Gastrocnemius medialis (tissue), 4 donors: ENCODE data around the gene GCK. TPM values are rescaled to one million over a fixed set of nuclear protein-coding genes. Genes with fewer than 3 reads are reported as not detected.

Experiments used
- ATAC-seq, 2 donors: fragments of 150-250 bp; one replicate each; pipeline ENCODE4 v1.9.1; 2016
- DNase-seq, 2 donors: peaks; one replicate each; pipeline ENCODE4 v3.0.0-alpha.2; 2019
- H3K27ac ChIP-seq, 4 donors: fragments of 200-600 bp; sonication (generic); 1 replicate in 1 of 4; 2 replicates in 3 of 4; pipeline ENCODE4 v1.5.1; 2016 to 2018; ENCODE audit warnings: mild to moderate bottlenecking in 2 of 4, moderate library complexity in 1 of 4
- H3K27me3 ChIP-seq, 3 donors: fragments of 200-600 bp; sonication (generic) in 2 of 3; 1 replicate in 1 of 3; 2 replicates in 2 of 3; pipeline versions ENCODE4 v1.5.1 to v1.6.0; 2016 to 2019; ENCODE audit warnings: mild to moderate bottlenecking in 1 of 3, moderate library complexity in 1 of 3
- H3K36me3 ChIP-seq, 2 donors: fragments of 200-600 bp; sonication (generic) in 1 of 2; one replicate each; pipeline ENCODE4 v1.5.1; 2017 to 2018
- H3K4me1 ChIP-seq, 2 donors: fragments of 200-600 bp; sonication (generic) in 1 of 2; one replicate each; pipeline ENCODE4 v1.5.1; 2016 to 2017; ENCODE audit warnings: mild to moderate bottlenecking in 2 of 2
- H3K4me3 ChIP-seq, 4 donors: fragments of 200-600 bp; sonication (generic) in 3 of 4; 1 replicate in 1 of 4; 2 replicates in 3 of 4; pipeline ENCODE4 v1.5.1; 2016 to 2019; ENCODE audit warnings: mild to moderate bottlenecking in 2 of 4
- H3K9me3 ChIP-seq, 3 donors: fragments of 200-600 bp; sonication (generic) in 2 of 3; 1 replicate in 1 of 3; 2 replicates in 2 of 3; pipeline ENCODE4 v1.5.1; 2016 to 2019
- POLR2A ChIP-seq, 2 donors: fragments of 450-650 bp; IDR thresholded peaks; one replicate each; pipeline ENCODE4 v1.6.1; 2017; ENCODE audit warnings: antibody characterized with exemption in 2 of 2, mild to moderate bottlenecking in 2 of 2, moderate library complexity in 2 of 2
- in situ Hi-C, 4 donors: fragments of 200-750 bp; cut with MboI; loops; one replicate each; pipeline versions ENCODE4 v1.15.0 to v1.8.0; 2017; ENCODE audit warnings: low sequenced_read_pairs in 4 of 4
- intact Hi-C: fragments of 100-400 bp; cut with DNase I; formaldehyde crosslinking; loops from one replicate; pipeline ENCODE4 v1.15.1; 2023; ENCODE audit warnings: low total_unique reads
- total RNA-seq, 4 donors: library from RNA; depleted of rRNA; stranded (reverse); fragments of >200 nt; gene quantifications; one replicate each; pipeline versions ENCODE4 v1.1.0 to v1.2.3, GENCODE V29; 2016
- TF ChIP-seq, protein P1 (sequence below), 5 experiments: fragments of 450-650 bp in 3 of 5; fragments of 200-600 bp in 2 of 5; sonication (generic) in 2 of 5; IDR thresholded peaks in 4 of 5; conservative IDR thresholded peaks in 1 of 5; 1 replicate in 4 of 5; 2 replicates in 1 of 5; pipeline ENCODE4 v1.5.1; 2016 to 2019; ENCODE audit warnings: antibody characterized with exemption in 5 of 5, mild to moderate bottlenecking in 3 of 5, moderate library complexity in 3 of 5

Gene GCK
- total RNA-seq, 4 donors from 2014 or later: 0.33 TPM; not detected in 3

DNA sequence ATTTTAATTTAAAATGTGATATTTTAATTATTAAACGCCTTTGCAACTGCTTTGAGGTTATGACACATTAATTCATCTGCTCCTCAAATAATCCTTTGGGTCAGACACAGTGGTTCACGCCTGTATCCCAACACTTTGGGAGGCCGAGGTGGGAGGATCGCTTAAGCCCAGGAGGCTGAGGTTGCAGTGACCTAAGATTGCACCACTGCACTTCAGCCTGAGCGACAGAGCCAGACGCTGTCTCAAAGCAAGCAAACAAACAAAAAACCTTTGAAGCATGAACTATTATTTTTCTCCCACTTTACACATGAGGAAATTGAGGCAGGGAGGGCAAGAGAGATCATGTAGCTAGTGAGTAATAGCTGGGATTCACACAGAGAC, 64.4 kb downstream of the GCK start:
- ATAC-seq: no peak
- in situ Hi-C loops: loop anchor here in 1 of 4 donors (5.0 kb wide), 1 partner anchor 48 kb away; no protein-coding TSS in a partner anchor
- Histone ChIP-seq H3K4me3 (no peak overlapping the region), H3K4me1 (peaks cover 17 to 22% of the 10 kb centered on the region in 2 donors), H3K27me3 (no peaks in the 10 kb centered on the region), H3K36me3 (peaks cover 0 to 11% of the 10 kb centered on the region in 2 donors), H3K27ac (no peak overlapping the region), H3K9me3 (no peaks in the 10 kb centered on the region)
- intact Hi-C loops: loop anchor here (5.0 to 10.0 kb wide), 2 partner anchors 187 to 370 kb away; partner anchors contain the start of gene NUDCD3
- DNase-seq: no peak
- TF ChIP-seq, protein P1, sequence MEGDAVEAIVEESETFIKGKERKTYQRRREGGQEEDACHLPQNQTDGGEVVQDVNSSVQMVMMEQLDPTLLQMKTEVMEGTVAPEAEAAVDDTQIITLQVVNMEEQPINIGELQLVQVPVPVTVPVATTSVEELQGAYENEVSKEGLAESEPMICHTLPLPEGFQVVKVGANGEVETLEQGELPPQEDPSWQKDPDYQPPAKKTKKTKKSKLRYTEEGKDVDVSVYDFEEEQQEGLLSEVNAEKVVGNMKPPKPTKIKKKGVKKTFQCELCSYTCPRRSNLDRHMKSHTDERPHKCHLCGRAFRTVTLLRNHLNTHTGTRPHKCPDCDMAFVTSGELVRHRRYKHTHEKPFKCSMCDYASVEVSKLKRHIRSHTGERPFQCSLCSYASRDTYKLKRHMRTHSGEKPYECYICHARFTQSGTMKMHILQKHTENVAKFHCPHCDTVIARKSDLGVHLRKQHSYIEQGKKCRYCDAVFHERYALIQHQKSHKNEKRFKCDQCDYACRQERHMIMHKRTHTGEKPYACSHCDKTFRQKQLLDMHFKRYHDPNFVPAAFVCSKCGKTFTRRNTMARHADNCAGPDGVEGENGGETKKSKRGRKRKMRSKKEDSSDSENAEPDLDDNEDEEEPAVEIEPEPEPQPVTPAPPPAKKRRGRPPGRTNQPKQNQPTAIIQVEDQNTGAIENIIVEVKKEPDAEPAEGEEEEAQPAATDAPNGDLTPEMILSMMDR (IDR thresholded peaks at IDR 0.05 in 4 of 5, conservative IDR thresholded peaks at IDR 0.05 in 1 of 5): no peak
- TF ChIP-seq POLR2A (IDR thresholded peaks at IDR 0.05): no peak

DNA sequence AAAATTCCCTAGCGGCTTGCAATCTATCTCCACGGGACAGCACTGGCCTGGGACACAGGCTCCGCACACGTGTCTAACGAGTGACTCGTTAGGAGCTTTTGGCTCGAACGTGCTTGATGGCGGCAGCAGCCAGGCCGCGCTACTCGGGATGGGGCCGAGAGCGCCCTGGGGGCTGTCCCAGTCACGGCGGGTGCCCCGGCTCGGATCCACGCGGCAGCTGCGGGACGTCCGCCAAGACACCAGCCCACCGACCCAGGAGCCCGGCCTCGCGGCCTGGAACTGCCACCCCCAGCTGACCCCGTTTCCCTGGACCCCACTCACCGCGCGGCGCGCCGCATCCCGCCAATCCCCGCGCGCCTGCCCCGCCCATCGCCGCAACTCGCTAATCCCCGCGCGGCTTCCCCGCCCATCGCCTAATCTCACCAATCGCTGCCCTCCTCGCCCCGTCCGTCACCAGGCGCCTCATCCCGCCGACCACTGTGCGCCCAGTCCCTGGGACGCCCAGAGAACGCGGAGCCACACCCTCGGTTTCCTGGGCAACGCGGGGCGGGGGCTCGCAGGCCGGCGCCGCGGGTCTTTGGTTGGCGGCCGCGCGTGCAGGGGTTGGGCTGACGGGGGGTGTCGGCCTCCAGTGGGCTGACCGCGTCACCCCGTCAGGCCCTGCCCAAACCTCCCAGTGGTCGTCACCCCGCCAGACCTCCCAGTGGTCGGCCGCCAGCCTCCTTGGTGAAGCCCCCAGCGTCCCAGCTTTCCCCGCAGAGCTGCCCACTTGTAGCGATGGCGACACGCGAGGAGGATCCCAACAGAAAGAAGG, 65.8 kb downstream of the GCK start, which contains the start of gene POLD2:
POLD2 (minus strand) TSS at position 359 of the 814 bp plus-strand sequence. CDS start 1,495 bp downstream, outside the sequence.
- H3K27ac ChIP-seq: peak within 1 kb of the TSS; percentile 88 to 95 (median 88)
- H3K9me3 ChIP-seq: no peaks in the 10 kb centered on the region
- in situ Hi-C loops (loop anchor here in 1 of 4 donors (5.0 kb wide), 1 partner anchor 46 kb away; no protein-coding TSS in a partner anchor), intact Hi-C loops (loop anchor here (1.0 to 10.0 kb wide), 5 partner anchors 41 to 371 kb away; partner anchors contain the start of genes NUDCD3, POLM and YKT6)
- peak; percentile 90 to 93 for TF ChIP-seq POLR2A (IDR thresholded peaks at IDR 0.05)
- TF ChIP-seq, protein P1 (IDR thresholded peaks at IDR 0.05 in 4 of 5, conservative IDR thresholded peaks at IDR 0.05 in 1 of 5): peak in 2 of 5 experiments; percentile 7 to 10
- DNase-seq: peak; percentile 97 to 98
- no peaks in the 10 kb centered on the region for H3K27me3 ChIP-seq
- peaks cover 19 to 31% of the 10 kb centered on the region in 2 donors for H3K4me1 ChIP-seq
- peak within 1 kb of the TSS; percentile 62 to 92 (median 72) for H3K4me3 ChIP-seq
- peak; percentile 95 to 96 for ATAC-seq
- peaks cover 0 to 15% of the 10 kb centered on the region in 2 donors for H3K36me3 ChIP-seq

DNA sequence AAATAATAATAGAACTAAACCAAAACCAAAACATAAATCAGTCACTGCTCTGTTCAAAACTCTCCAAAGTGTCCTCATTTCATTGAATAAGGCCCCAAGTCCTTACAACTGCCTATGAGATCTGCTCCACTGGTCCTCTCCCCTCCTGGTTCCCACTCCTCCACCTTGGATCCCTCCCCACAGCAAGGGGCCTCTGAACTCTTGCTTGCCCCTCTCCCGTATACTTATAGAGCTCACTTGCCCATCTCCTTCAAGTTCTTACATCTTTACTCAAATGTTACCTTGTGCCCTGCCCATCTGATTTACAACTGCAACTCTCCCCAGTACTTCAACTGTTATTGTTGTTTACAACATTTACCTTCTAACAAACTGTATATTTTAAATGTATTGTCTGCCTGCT, 66.7 kb downstream of the GCK start:
- DNase-seq: no peak
- H3K36me3 ChIP-seq: peaks cover 0 to 23% of the 10 kb centered on the region in 2 donors
- H3K27ac ChIP-seq: peak overlapping the region; percentile 88 to 95 (median 88)
- intact Hi-C loops (loop anchor here (2.0 to 10.0 kb wide), 4 partner anchors 78 to 372 kb away; partner anchors contain the start of genes NUDCD3 and YKT6), in situ Hi-C loops (loop anchor here in 1 of 4 donors (5.0 kb wide), 1 partner anchor 45 kb away; no protein-coding TSS in a partner anchor)
- H3K9me3 ChIP-seq: no peaks in the 10 kb centered on the region
- peaks cover 19 to 31% of the 10 kb centered on the region in 2 donors for H3K4me1 ChIP-seq
- H3K27me3 ChIP-seq: no peaks in the 10 kb centered on the region
- peak overlapping the region; percentile 62 to 92 (median 72) for H3K4me3 ChIP-seq
- TF ChIP-seq, protein P1 (IDR thresholded peaks at IDR 0.05 in 4 of 5, conservative IDR thresholded peaks at IDR 0.05 in 1 of 5): no peak
- TF ChIP-seq POLR2A (IDR thresholded peaks at IDR 0.05): no peak
- no peak for ATAC-seq

DNA sequence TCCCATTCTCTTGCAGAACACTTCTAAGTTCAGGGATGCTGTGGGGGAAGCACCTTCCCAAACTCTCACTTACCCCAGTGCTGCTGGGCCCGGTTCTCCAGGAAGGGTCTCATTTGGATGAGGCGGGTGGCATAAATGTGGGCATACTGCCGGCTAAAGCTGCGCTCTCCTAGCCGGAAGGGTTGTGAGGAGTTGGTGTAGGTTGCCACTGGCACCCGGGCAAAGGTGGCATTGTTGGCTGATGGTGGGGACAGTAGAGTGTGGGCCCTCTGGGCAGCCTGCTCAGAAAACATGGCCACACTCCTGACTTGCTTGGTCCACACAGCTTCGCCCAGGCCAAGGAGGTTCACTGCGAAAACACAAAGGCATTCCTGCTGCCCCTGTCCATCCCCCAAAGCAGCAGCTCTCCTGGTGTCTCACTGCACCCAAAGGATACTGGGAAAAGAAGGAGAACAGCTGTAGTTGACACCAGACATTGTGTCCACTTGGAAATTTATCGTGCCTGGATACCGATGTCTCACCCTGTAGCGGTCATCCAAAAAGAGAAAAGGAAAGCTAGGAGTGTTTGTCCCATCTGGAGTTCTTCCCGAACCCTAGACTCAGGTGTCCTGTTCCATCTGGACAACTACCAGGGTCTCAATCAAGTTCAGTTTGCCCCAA, 67.3 kb downstream of the GCK start:
- Histone ChIP-seq H3K36me3 (peaks cover 0 to 27% of the 10 kb centered on the region in 2 donors), H3K9me3 (no peaks in the 10 kb centered on the region), H3K27me3 (no peaks in the 10 kb centered on the region), H3K4me3 (peak overlapping the region in 1 of 4 donors; percentile 62), H3K4me1 (peaks cover 19 to 31% of the 10 kb centered on the region in 2 donors), H3K27ac (peak overlapping the region; percentile 88 to 95 (median 88))
- in situ Hi-C loops (loop anchor here in 1 of 4 donors (5.0 kb wide), 1 partner anchor 45 kb away; no protein-coding TSS in a partner anchor), intact Hi-C loops (loop anchor here (2.0 to 10.0 kb wide), 4 partner anchors 79 to 373 kb away; partner anchors contain the start of genes NUDCD3 and YKT6)
- no peak for ATAC-seq
- no peak for DNase-seq
- TF ChIP-seq, protein P1 (IDR thresholded peaks at IDR 0.05 in 4 of 5, conservative IDR thresholded peaks at IDR 0.05 in 1 of 5): no peak
- no peak for TF ChIP-seq POLR2A (IDR thresholded peaks at IDR 0.05)
